HG03558 (cell line): Measurements from ENCODE around the gene KERA.
"Not testable (repeated sequence)": the region's sequence is repeated elsewhere in the genome, so short reads cannot be mapped to it uniquely, and the experiment has no call there.

Source experiments
- ATAC-seq: cut with Tn5 transposase; IDR thresholded peaks from one replicate; pipeline ENCODE4 v1.9.1; 2021; ENCODE audit warnings: moderate number of reproducible peaks; ENCODE audit not compliant: unreplicated experiment; ENCODE audit errors: extremely low read depth

KERA gene

GRCh38 chr12:91057368-91058165 lies at the start of gene KERA:
Gene KERA (minus strand): TSS chr12:91058024. CDS start chr12:91056281, 1,743 bp downstream.
- ATAC-seq, result no peak

- no peak for ATAC-seq
Measured at GRCh38 chr12:91106283-91106682, 48.5 kb upstream of the KERA start.

- no peak for ATAC-seq
Measured at GRCh38 chr12:91105807-91106206, 48.0 kb upstream of the KERA start.

- ATAC-seq, result no peak
Measured at GRCh38 chr12:91104812-91105466, 47.1 kb upstream of the KERA start.

GRCh38 chr12:91103624-91104023 lies 45.8 kb upstream of the KERA start:
- ATAC-seq, result no peak

GRCh38 chr12:91103101-91103500 lies 45.3 kb upstream of the KERA start:
- no peak for ATAC-seq

GRCh38 chr12:91100906-91101305 lies 43.1 kb upstream of the KERA start:
- ATAC-seq, result no peak

GRCh38 chr12:91099836-91100235 lies 42.0 kb upstream of the KERA start:
- ATAC-seq, result no peak

- no peak for ATAC-seq
Measured at GRCh38 chr12:91099341-91099740, 41.5 kb upstream of the KERA start.

- ATAC-seq, result no peak
Measured at GRCh38 chr12:91098941-91099340, 41.1 kb upstream of the KERA start.

GRCh38 chr12:91098461-91098860 lies 40.6 kb upstream of the KERA start:
- ATAC-seq, result no peak

GRCh38 chr12:91094957-91095356 lies 37.1 kb upstream of the KERA start:
- no peak for ATAC-seq

GRCh38 chr12:91094032-91094662 lies 36.3 kb upstream of the KERA start:
- ATAC-seq, result no peak

GRCh38 chr12:91093341-91093740 lies 35.5 kb upstream of the KERA start:
- no peak for ATAC-seq

GRCh38 chr12:91091916-91092715 lies 34.3 kb upstream of the KERA start:
- no peak for ATAC-seq

- ATAC-seq, result not testable (repeated sequence)
Measured at GRCh38 chr12:91089953-91090352, 32.1 kb upstream of the KERA start.

GRCh38 chr12:91080041-91080440 lies 22.2 kb upstream of the KERA start:
- no peak for ATAC-seq

GRCh38 chr12:91078501-91078900 lies 20.7 kb upstream of the KERA start:
- no peak for ATAC-seq

- no peak for ATAC-seq
Measured at GRCh38 chr12:91077228-91077954, 19.6 kb upstream of the KERA start.

GRCh38 chr12:91074851-91075250 lies 17.0 kb upstream of the KERA start:
- ATAC-seq, result no peak
